Erythroblast (primary cell): ENCODE data around the gene TM9SF4.

Source experiments
- GATA1 ChIP-seq: IDR thresholded peaks from 2 replicates; pipeline ENCODE4 v1.6.1; 2011; ENCODE audit warnings: low read depth, mild to moderate bottlenecking, control low read depth, low read length, moderate library complexity
- POLR2A ChIP-seq: IDR thresholded peaks from 2 replicates; pipeline ENCODE4 v1.6.1; 2011; ENCODE audit warnings: mild to moderate bottlenecking, low read length

DNA sequence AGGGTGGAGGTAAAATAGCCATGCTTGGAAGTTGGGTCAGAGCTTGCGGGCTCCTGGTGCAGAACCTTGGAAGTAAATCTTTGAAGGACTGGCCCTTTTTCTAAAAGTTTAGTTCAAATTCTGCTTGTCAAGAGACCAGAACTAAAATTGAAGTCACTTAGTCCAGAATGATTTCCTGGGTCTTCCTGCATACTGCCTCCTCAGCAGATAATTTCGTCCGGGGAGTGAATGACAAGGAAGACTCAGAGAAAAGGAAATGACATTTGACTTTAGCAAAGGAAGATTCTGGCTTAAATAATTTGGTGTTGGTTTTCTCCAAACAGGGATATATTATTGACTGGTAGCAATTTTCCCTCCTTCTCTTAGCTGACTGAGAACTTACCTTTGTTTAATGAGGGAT is 1.2 kb downstream of the TM9SF4 start:
- TF ChIP-seq POLR2A (no peak), GATA1 (no peak)
